SU-DHL-6 (cell line): ENCODE results near the gene CFAP58.

Source experiments
- H2AFZ ChIP-seq: fragments of 200-600 bp; sonication (generic); 2 replicates; pipeline ENCODE4 v1.6.1; 2014; ENCODE audit warnings: low read depth, mild to moderate bottlenecking, moderate library complexity, mixed read lengths, antibody characterized with exemption, low read length; ENCODE audit not compliant: severe bottlenecking
- H3F3A ChIP-seq: fragments of 200-600 bp; shearing (Covaris generic); 2 replicates; pipeline ENCODE4 v1.6.0; 2016; ENCODE audit warnings: antibody characterized with exemption, mild to moderate bottlenecking; ENCODE audit not compliant: insufficient read depth
- H3K27ac ChIP-seq: fragments of 200-600 bp; sonication (generic); 2 replicates; pipeline ENCODE4 v1.5.1; 2016; ENCODE audit warnings: low read depth, mild to moderate bottlenecking, low read length, moderate library complexity, mixed read lengths
- H3K27me3 ChIP-seq: fragments of 200-600 bp; sonication (generic), shearing (Covaris generic); 2 replicates; pipeline ENCODE4 v1.6.0; 2014; ENCODE audit warnings: mild to moderate bottlenecking, low read length
- H3K36me3 ChIP-seq: fragments of 200-600 bp; sonication (generic); 2 replicates; pipeline ENCODE4 v1.6.1; 2014; ENCODE audit warnings: mild to moderate bottlenecking, low read length, mixed read lengths
- H3K4me2 ChIP-seq: fragments of 300-600, 200-600 bp; shearing (Covaris generic), sonication (generic); 2 replicates; pipeline ENCODE4 v1.6.0; 2014; ENCODE audit warnings: low read length, low read depth, mild to moderate bottlenecking; ENCODE audit not compliant: poor library complexity, severe bottlenecking
- H3K4me3 ChIP-seq: fragments of 200-600 bp; sonication (generic); 2 replicates; pipeline ENCODE4 v1.5.1; 2014; ENCODE audit warnings: antibody characterized with exemption, low read length, mild to moderate bottlenecking, mixed read lengths; ENCODE audit not compliant: insufficient read depth, poor library complexity, severe bottlenecking
- H3K79me2 ChIP-seq: fragments of 200-600 bp; sonication (generic); 2 replicates; pipeline ENCODE4 v1.6.1; 2014; ENCODE audit warnings: mild to moderate bottlenecking, low read length, moderate library complexity; ENCODE audit not compliant: insufficient read depth
- H3K9ac ChIP-seq: fragments of 200-600 bp; sonication (generic); 2 replicates; pipeline ENCODE4 v1.7.0; 2014; ENCODE audit warnings: mild to moderate bottlenecking, low read length
- H3K9me2 ChIP-seq: fragments of 200-600 bp; sonication (generic); replicated peaks from 2 replicates; pipeline ENCODE4 v1.6.1; 2014; ENCODE audit warnings: low read length; ENCODE audit not compliant: insufficient read depth
- H3K9me3 ChIP-seq: fragments of 200-600 bp; sonication (generic); 2 replicates; pipeline ENCODE4 v1.6.1; 2014; ENCODE audit warnings: low read length, mixed read lengths; ENCODE audit not compliant: insufficient read depth
- H4K20me1 ChIP-seq: fragments of 200-600 bp; sonication (generic); 2 replicates; pipeline ENCODE4 v1.6.1; 2014; ENCODE audit warnings: low read depth, mild to moderate bottlenecking, antibody characterized with exemption, low read length, moderate library complexity, mixed read lengths
- EZH2phosphoT487 ChIP-seq: fragments of 200-600 bp; sonication (generic), shearing (Covaris generic); conservative IDR thresholded peaks from 2 replicates; pipeline ENCODE4 v1.6.1; 2018; ENCODE audit warnings: mild to moderate bottlenecking, antibody characterized with exemption, low read length, moderate library complexity, mixed read lengths
- TF ChIP-seq, protein P1 (sequence below): fragments of 200-600 bp; sonication (generic); IDR thresholded peaks from one replicate; pipeline ENCODE4 v1.5.1; 2017; ENCODE audit warnings: antibody characterized with exemption, mild to moderate bottlenecking, low read length, moderate library complexity; ENCODE audit not compliant: insufficient read depth, poor library complexity, severe bottlenecking

CFAP58 gene

DNA sequence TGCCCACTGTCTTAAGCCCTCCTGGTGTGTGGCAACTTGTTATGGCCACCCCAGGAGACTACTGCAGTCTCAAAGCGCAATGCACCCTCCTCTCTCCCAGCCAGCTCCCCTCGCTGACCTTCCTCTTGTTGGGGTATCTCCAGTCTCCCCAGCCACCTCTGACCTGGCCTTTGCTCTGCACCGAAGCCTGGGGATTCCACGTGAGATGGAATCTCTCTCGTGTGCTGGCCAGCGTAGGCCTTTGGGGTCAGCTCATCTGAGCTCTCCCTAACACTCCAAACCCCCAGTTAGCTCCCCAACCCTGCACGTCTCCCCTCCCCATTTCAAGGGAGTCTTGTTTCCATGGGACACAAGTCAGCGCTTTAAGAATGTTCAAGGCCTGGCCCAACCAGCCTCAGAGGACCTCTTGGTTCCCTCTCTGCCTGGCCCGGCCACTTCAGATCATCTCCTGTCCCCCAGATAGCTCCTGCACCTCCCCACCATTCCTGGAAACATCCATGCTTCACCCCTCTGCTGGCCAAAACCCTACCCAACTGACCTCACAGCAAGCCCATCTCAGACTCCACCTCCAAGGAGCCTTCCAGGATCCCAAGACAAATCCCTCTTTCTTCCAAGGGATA lies 26.5 kb upstream of the CFAP58 start:
- Histone ChIP-seq H3K79me2 (peaks cover 90% of the 10 kb centered on the region), H3K27ac (no peak overlapping the region), H3F3A (no peaks in the 10 kb centered on the region), H3K9ac (no peak overlapping the region), H4K20me1 (peaks cover 17% of the 10 kb centered on the region; the same call in 1 of the 2 replicates), H3K9me2 (no peaks in the 10 kb centered on the region), H2AFZ (no peak overlapping the region), H3K9me3 (no peaks in the 10 kb centered on the region), H3K36me3 (no peaks in the 10 kb centered on the region), H3K4me3 (no peak overlapping the region), H3K4me2 (no peak overlapping the region), H3K27me3 (no peaks in the 10 kb centered on the region)
- TF ChIP-seq, protein P1, sequence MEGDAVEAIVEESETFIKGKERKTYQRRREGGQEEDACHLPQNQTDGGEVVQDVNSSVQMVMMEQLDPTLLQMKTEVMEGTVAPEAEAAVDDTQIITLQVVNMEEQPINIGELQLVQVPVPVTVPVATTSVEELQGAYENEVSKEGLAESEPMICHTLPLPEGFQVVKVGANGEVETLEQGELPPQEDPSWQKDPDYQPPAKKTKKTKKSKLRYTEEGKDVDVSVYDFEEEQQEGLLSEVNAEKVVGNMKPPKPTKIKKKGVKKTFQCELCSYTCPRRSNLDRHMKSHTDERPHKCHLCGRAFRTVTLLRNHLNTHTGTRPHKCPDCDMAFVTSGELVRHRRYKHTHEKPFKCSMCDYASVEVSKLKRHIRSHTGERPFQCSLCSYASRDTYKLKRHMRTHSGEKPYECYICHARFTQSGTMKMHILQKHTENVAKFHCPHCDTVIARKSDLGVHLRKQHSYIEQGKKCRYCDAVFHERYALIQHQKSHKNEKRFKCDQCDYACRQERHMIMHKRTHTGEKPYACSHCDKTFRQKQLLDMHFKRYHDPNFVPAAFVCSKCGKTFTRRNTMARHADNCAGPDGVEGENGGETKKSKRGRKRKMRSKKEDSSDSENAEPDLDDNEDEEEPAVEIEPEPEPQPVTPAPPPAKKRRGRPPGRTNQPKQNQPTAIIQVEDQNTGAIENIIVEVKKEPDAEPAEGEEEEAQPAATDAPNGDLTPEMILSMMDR: no peak
- TF ChIP-seq EZH2phosphoT487: no peak

DNA sequence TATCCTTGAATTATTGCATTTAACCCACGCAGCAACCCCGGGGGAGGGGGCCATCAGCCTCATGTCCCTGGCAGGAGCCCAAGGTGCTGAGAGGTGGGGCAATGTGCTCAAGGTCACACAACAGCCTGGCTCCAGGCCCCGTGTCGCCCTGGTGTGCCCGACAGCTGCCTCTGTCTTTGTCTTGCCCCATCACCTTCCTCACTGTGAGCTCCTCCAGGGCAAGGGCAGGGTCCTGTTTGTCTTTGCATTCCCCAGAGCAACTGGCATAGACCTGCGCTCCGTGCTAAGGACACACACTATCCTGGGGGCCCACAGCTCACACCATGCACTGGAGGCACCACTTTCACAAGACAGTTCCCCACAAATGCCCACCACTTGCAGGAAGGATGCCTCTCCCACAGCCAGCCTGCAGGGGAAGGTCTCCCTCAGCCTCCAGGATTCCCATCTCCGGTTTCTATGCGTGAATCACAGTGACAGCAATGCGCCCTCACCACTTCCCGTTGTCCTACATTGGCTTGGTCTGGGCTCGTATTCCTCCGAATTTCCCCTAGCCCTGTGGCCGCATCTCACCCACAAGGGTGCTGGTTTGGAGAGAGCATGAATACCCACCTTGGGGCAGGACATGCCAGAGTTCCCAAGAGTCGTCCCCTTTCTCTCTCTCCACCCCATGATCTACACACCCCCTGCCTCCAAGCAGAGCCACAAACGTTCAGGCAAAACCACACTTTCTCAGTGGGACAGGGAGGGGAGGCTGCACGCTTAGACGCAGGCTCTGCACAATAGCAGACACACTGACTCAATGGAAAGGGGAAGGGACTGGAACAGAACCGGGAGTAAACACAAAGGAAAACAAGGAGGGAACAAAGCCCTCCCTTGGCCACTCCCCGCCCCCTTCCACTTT lies 25.6 kb upstream of the CFAP58 start:
- Histone ChIP-seq H3K79me2 (peaks cover 89% of the 10 kb centered on the region), H3K27ac (no peak overlapping the region), H4K20me1 (peaks cover 17% of the 10 kb centered on the region; the same call in 1 of the 2 replicates)

DNA sequence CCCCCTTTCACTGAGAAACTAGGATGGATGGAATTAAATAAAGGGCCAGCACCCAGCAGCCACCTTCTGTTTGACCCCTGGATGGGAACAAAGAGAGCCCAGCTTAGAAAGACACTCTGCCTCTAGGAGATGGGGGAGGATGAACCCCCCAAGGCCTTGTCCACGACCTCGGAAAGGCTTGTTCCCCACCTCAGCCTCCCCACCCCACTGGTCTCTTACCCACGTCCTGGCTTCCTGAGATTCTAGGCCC lies 25.1 kb upstream of the CFAP58 start:
- Histone ChIP-seq H3K36me3 (no peaks in the 10 kb centered on the region), H3K4me2 (no peak overlapping the region), H3K27ac (no peak overlapping the region), H3K9me2 (no peaks in the 10 kb centered on the region), H3K9ac (no peak overlapping the region), H2AFZ (no peak overlapping the region), H3K9me3 (no peaks in the 10 kb centered on the region), H3K4me3 (no peak overlapping the region), H3K27me3 (no peaks in the 10 kb centered on the region), H3F3A (no peaks in the 10 kb centered on the region), H3K79me2 (peaks cover 90% of the 10 kb centered on the region), H4K20me1 (peaks cover 17% of the 10 kb centered on the region; the same call in 1 of the 2 replicates)
- no peak for TF ChIP-seq EZH2phosphoT487
- TF ChIP-seq, protein P1: no peak

More for the DNA sequence above, 25.6 kb upstream of the CFAP58 start:
- H3K36me3 ChIP-seq: no peaks in the 10 kb centered on the region
- H3K27me3 ChIP-seq: no peaks in the 10 kb centered on the region
- H3F3A ChIP-seq: no peaks in the 10 kb centered on the region
- H3K4me3 ChIP-seq: no peak overlapping the region
- H2AFZ ChIP-seq: no peak overlapping the region
- no peak overlapping the region for H3K4me2 ChIP-seq
- H3K9ac ChIP-seq: no peak overlapping the region
- TF ChIP-seq EZH2phosphoT487: no peak
- TF ChIP-seq, protein P1: no peak
- H3K9me2 ChIP-seq: no peaks in the 10 kb centered on the region
- no peaks in the 10 kb centered on the region for H3K9me3 ChIP-seq
